ENCODE measurements around the gene CAB39L.

- TF ChIP-seq CTCF (IDR thresholded peaks at IDR 0.05 in 4 of 5, conservative IDR thresholded peaks at IDR 0.05 in 1 of 5), result no peak
- no peak for TF ChIP-seq POLR2A (IDR thresholded peaks at IDR 0.05)
Measured at GRCh38 chr13:49450105-49450819, 6.4 kb upstream of the CAB39L start.
